K562 (cell line): ENCODE data around the gene RPL22L1. TPM values are rescaled to one million over a fixed set of nuclear protein-coding genes. Genes with fewer than 3 reads are reported as not detected.

ENCODE experiments used
- ATAC-seq: fragments of 200-7000 bp; cut with Tn5 transposase; 3 replicates; pipeline ENCODE4 v1.9.1; 2020; ENCODE audit warnings: moderate library complexity
- BruUV-seq: library from RNA; stranded (reverse); fragments of 400-500 nt; replicated peaks from 2 replicates; lab custom pipeline; 2021; lab: Mats Ljungman, UMichigan
- CTCF ChIA-PET: fragments of 300-600 bp; formaldehyde crosslinking; extraction: SDS; loops from one replicate; lab custom pipeline; 2021; ENCODE audit warnings: low intra/inter-chr PET ratio; lab: Yijun Ruan, JAX
- POLR2A ChIA-PET: fragments of 300-600, 350-650 bp; sonication (Branson Sonifier 250); formaldehyde crosslinking; extraction: SDS; loops from one replicate; lab custom pipeline; 2021; ENCODE audit warnings: antibody characterized with exemption, inconsistent platforms; lab: Yijun Ruan, JAX
- DNase-seq, 4 experiments: peaks; one replicate each; pipeline versions ENCODE4 v3.0.0 to v3.0.0-alpha.2; 2011 to 2018; ENCODE audit warnings: low spot score in 3 of 4, mixed read lengths in 3 of 4; ENCODE audit errors: extremely low read depth in 1 of 4
- FAIRE-seq: peaks from 2 replicates; lab custom pipeline; 2011; peaks lifted over from hg19 to GRCh38; lab: Jason Lieb, UNC
- H2AFZ ChIP-seq: 2 replicates; pipeline ENCODE4 v1.6.0; 2011; ENCODE audit warnings: low read depth, low read length, control low read depth, inconsistent platforms
- H3K27ac ChIP-seq: fragments of 200-600 bp; 3 replicates; pipeline ENCODE4 v1.8.0; 2011; ENCODE audit warnings: low read depth, mild to moderate bottlenecking, control low read depth, inconsistent platforms, low read length, moderate library complexity, mixed read lengths; ENCODE audit errors: extremely low read depth
- H3K27me3 ChIP-seq, 2 experiments: fragments of 300-600 bp in 1 of 2; 2 replicates in 1 of 2; 3 replicates in 1 of 2; pipeline versions ENCODE4 v1.6.0 to v1.8.0; 2011; ENCODE audit warnings: inconsistent platforms in 2 of 2, low read length in 2 of 2, mild to moderate bottlenecking in 1 of 2, mixed read lengths in 1 of 2, moderate library complexity in 1 of 2; ENCODE audit not compliant: control insufficient read depth in 2 of 2, insufficient read depth in 2 of 2
- H3K36me3 ChIP-seq: fragments of 300-600 bp; 3 replicates; pipeline ENCODE4 v1.8.0; 2011; ENCODE audit warnings: mild to moderate bottlenecking, low read length, inconsistent platforms; ENCODE audit not compliant: control insufficient read depth, insufficient read depth
- H3K4me1 ChIP-seq, 2 experiments: fragments of 200-600 bp in 1 of 2; replicated peaks in 1 of 2; 2 replicates in 1 of 2; 3 replicates in 1 of 2; pipeline versions ENCODE4 v1.5.1 to v1.8.0; 2011; ENCODE audit warnings: inconsistent platforms in 2 of 2, low read length in 2 of 2, mild to moderate bottlenecking in 1 of 2, mixed read lengths in 1 of 2, moderate library complexity in 1 of 2; ENCODE audit not compliant: control insufficient read depth in 2 of 2, insufficient read depth in 2 of 2
- H3K4me2 ChIP-seq: 2 replicates; pipeline ENCODE4 v1.6.1; 2011; ENCODE audit warnings: low read length, control low read depth, inconsistent platforms, mixed read lengths; ENCODE audit not compliant: insufficient read depth
- H3K4me3 ChIP-seq: fragments of 200-600 bp; sonication (generic), shearing (Covaris generic); 2 replicates; pipeline ENCODE4 v1.5.1; 2016; ENCODE audit warnings: control low read depth, inconsistent platforms
- H3K79me2 ChIP-seq: fragments of 200-600 bp; 3 replicates; pipeline ENCODE4 v1.8.0; 2011; ENCODE audit warnings: low read length, inconsistent platforms; ENCODE audit not compliant: control insufficient read depth, insufficient read depth
- H3K9ac ChIP-seq, 2 experiments: 2 replicates each; pipeline versions ENCODE4 v1.6.0 to v1.6.1; 2011; ENCODE audit warnings: low read depth in 2 of 2, low read length in 2 of 2, control low read depth in 1 of 2, inconsistent platforms in 1 of 2, mild to moderate bottlenecking in 1 of 2, mixed read lengths in 1 of 2; ENCODE audit not compliant: insufficient read depth in 1 of 2
- H3K9me1 ChIP-seq: one replicate; pipeline ENCODE4 v1.6.0; 2011; ENCODE audit warnings: inconsistent platforms, mild to moderate bottlenecking, low read length, moderate library complexity; ENCODE audit not compliant: control insufficient read depth, insufficient read depth
- H3K9me3 ChIP-seq: replicated peaks from 2 replicates; pipeline ENCODE4 v1.5.1; 2011; ENCODE audit warnings: low read depth, low read length, inconsistent platforms; ENCODE audit not compliant: control insufficient read depth, insufficient read depth
- H4K20me1 ChIP-seq: replicated peaks from 2 replicates; pipeline ENCODE4 v1.6.1; 2011; ENCODE audit warnings: low read length, inconsistent platforms, mixed read lengths; ENCODE audit not compliant: control insufficient read depth, insufficient read depth
- MTA1 ChIP-seq: fragments of 450-650 bp; IDR thresholded peaks from 2 replicates; pipeline ENCODE4 v1.6.1; 2017; ENCODE audit warnings: borderline replicate concordance
- NBN ChIP-seq: fragments of 450-650 bp; IDR thresholded peaks from 2 replicates; pipeline ENCODE4 v1.6.1; 2016; ENCODE audit warnings: low read depth, mild to moderate bottlenecking
- PHB ChIP-seq: fragments of 250-450 bp; sonication (Bioruptor Pico); IDR thresholded peaks from 2 replicates; pipeline ENCODE4 v1.5.0; 2021
- PHF21A ChIP-seq: fragments of 450-650 bp; IDR thresholded peaks from 2 replicates; pipeline ENCODE4 v1.6.1; 2017; ENCODE audit warnings: low read depth, borderline replicate concordance
- PML ChIP-seq: IDR thresholded peaks from 2 replicates; pipeline ENCODE4 v1.6.1; 2012; ENCODE audit warnings: low read length, inconsistent platforms
- POLR2AphosphoS2 ChIP-seq: IDR thresholded peaks from 2 replicates; pipeline ENCODE4 v1.6.1; 2012; ENCODE audit warnings: low read length, improper control_type of control experiment
- SMARCB1 ChIP-seq: IDR thresholded peaks from 2 replicates; pipeline ENCODE4 v1.6.1; 2011; ENCODE audit warnings: improper control_type of control experiment, low read depth; ENCODE audit not compliant: insufficient read length
- SMARCC2 ChIP-seq: fragments of 450-650 bp; IDR thresholded peaks from 2 replicates; pipeline ENCODE4 v1.6.1; 2017; ENCODE audit warnings: antibody characterized with exemption, moderate library complexity, mild to moderate bottlenecking, low read depth
- TCFL5 ChIP-seq: fragments of 250-450 bp; sonication (Bioruptor Pico); conservative IDR thresholded peaks from 2 replicates; pipeline ENCODE4 v1.6.1; 2021; ENCODE audit warnings: mild to moderate bottlenecking, moderate library complexity, matching md5 sums
- YY1 ChIP-seq, 3 experiments: IDR thresholded peaks; 2 replicates each; pipeline ENCODE4 v1.6.1; 2011; ENCODE audit warnings: low read length in 2 of 3, mild to moderate bottlenecking in 2 of 3, moderate library complexity in 2 of 3, borderline replicate concordance in 1 of 3, control low read depth in 1 of 3, low read depth in 1 of 3; ENCODE audit not compliant: insufficient read depth in 3 of 3, insufficient replicate concordance in 2 of 3, control insufficient read depth in 1 of 3, insufficient read length in 1 of 3; ENCODE audit errors: extremely low read depth in 1 of 3
- ZBTB8A ChIP-seq: fragments of 450-650 bp; IDR thresholded peaks from 2 replicates; pipeline ENCODE4 v1.6.1; 2018; ENCODE audit warnings: mild to moderate bottlenecking, moderate library complexity; ENCODE audit not compliant: partially characterized antibody
- ZNF764 ChIP-seq: fragments of 250-450 bp; sonication (Bioruptor Pico); IDR thresholded peaks from 2 replicates; pipeline ENCODE4 v1.4.0; 2020; ENCODE audit warnings: low read depth, mild to moderate bottlenecking, moderate library complexity
- WGBS: fragments of 100-300 bp; shearing (Covaris generic); methylation state at CpG from one replicate; pipeline ENCODE4 v1.1.6; 2016; ENCODE audit warnings: low coverage, mixed read lengths; ENCODE audit not compliant: insufficient coverage; ENCODE audit errors: missing lambda C conversion rate; 5-methylcytosine and 5-hydroxymethylcytosine counted together
- in situ Hi-C: fragments of 300-500 bp; cut with MboI; formaldehyde crosslinking; loops from 4 replicates; pipeline ENCODE4 v1.15.0; 2018; ENCODE audit warnings: inconsistent platforms, mixed read lengths
- intact Hi-C: fragments of 100-400 bp; cut with micrococcal nuclease; formaldehyde crosslinking; loops from 2 replicates; pipeline ENCODE4 v1.14.2; 2022
- polyA plus RNA-seq, 8 experiments: library from polyadenylated mRNA; depleted of rRNA in 4 of 8; stranded (reverse) in 5 of 8; unstranded in 3 of 8; fragments of >200 nt; fragmentation: Nextera tagmentation in 2 of 8; fragmentation: Illumina TruSeq in 1 of 8; extraction: Ambion mirVana in 2 of 8; extraction: Trizol in 1 of 8; gene quantifications; 2 replicates each; pipeline versions ENCODE4 v1.2.1 to v1.2.3, GENCODE V29; 2011 to 2014; ENCODE audit warnings: inconsistent platforms in 1 of 8, missing spikeins in 1 of 8
- total RNA-seq, 7 experiments: library from RNA; depleted of rRNA in 6 of 7; stranded (reverse); fragments of >200 nt in 6 of 7; fragmentation: Illumina TruSeq in 2 of 7; extraction: Trizol in 2 of 7; gene quantifications; 2 replicates each; pipeline versions ENCODE4 v1.2.1 to v1.2.3, GENCODE V29; 2011 to 2021; ENCODE audit warnings: low replicate concordance in 1 of 7
- TF ChIP-seq, protein P1 (sequence below): sonication (generic); formaldehyde crosslinking; IDR thresholded peaks from 2 replicates; pipeline ENCODE4 v1.8.0; 2022; ENCODE audit warnings: mild to moderate bottlenecking, missing genetic modification reagents, borderline replicate concordance
- TF ChIP-seq, protein P2 (sequence below): fragments of 450-650 bp; IDR thresholded peaks from 2 replicates; pipeline ENCODE4 v1.6.1; 2016; ENCODE audit warnings: missing biosample characterization, missing genetic modification characterization
- TF ChIP-seq, protein P3 (sequence below): fragments of 250-450 bp; sonication (Bioruptor Pico); IDR thresholded peaks from 2 replicates; pipeline ENCODE4 v1.9.0; 2021; ENCODE audit warnings: mild to moderate bottlenecking, inconsistent platforms
- TF ChIP-seq, protein P4 (sequence below): fragments of 450-650 bp; formaldehyde crosslinking; conservative IDR thresholded peaks from 2 replicates; pipeline ENCODE4 v1.4.0; 2022; ENCODE audit warnings: mild to moderate bottlenecking, missing genetic modification characterization

Gene RPL22L1
- total and polyA plus RNA-seq, 9 of the 15 experiments (the other 6 are each of a cell fraction or from before 2014, with no cell fraction given) = 53.9 to 198 (median 108) TPM

DNA sequence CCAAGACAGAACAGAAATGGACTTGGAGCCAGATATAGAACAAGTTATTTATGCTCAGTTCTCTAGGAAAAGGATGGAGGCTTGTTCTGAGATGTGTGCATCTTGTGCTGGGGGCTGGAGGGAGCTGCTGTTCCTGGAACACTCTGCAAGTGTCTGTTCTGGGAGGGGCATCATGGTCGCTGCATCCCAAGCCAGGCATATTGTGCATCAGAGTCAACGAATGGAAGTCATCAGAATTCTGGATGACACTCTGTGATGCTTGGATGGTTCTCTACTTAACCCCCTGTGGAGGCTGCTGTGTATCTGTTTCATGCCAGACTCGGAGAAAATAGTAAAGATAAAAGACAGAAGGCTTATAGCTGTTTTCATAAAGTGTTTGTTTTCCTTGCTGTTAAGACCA, 34.7 kb downstream of the RPL22L1 start:
- H4K20me1 ChIP-seq = no peaks in the 10 kb centered on the region
- ChIA-PET POLR2A (interaction anchor here (0.7 to 1.1 kb wide), 3 partner anchors 8 to 20 kb away, joined by 3 read pairs; no protein-coding TSS in a partner anchor), CTCF (no interaction called here)
- no peaks in the 10 kb centered on the region for H3K27me3 ChIP-seq
- in situ Hi-C loops (no loop called here), intact Hi-C loops (no loop called here)
- H3K9me3 ChIP-seq = no peaks in the 10 kb centered on the region
- 2% methylated on average over 3 of the region's 3 CpGs for WGBS
- BruUV-seq = no TSS peak
- no peaks in the 10 kb centered on the region for H3K9me1 ChIP-seq
- no peak overlapping the region for H3K9ac ChIP-seq
- no peak overlapping the region for H3K4me3 ChIP-seq
- DNase-seq = no peak
- H2AFZ ChIP-seq = no peak overlapping the region
- no peak overlapping the region for H3K27ac ChIP-seq
- TF ChIP-seq, protein P1, sequence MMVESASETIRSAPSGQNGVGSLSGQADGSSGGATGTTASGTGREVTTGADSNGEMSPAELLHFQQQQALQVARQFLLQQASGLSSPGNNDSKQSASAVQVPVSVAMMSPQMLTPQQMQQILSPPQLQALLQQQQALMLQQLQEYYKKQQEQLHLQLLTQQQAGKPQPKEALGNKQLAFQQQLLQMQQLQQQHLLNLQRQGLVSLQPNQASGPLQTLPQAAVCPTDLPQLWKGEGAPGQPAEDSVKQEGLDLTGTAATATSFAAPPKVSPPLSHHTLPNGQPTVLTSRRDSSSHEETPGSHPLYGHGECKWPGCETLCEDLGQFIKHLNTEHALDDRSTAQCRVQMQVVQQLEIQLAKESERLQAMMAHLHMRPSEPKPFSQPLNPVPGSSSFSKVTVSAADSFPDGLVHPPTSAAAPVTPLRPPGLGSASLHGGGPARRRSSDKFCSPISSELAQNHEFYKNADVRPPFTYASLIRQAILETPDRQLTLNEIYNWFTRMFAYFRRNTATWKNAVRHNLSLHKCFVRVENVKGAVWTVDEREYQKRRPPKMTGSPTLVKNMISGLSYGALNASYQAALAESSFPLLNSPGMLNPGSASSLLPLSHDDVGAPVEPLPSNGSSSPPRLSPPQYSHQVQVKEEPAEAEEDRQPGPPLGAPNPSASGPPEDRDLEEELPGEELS (CRISPR knock-in tag) = no peak
- TF ChIP-seq NBN (no peak), TCFL5 (CRISPR knock-in tag) (no peak), ZBTB8A (no peak), MTA1 (no peak), YY1 (IDR thresholded peaks at IDR 0.05; ENCODE audit: borderline replicate concordance in 1 of 3, control insufficient read depth in 1 of 3, extremely low read depth in 1 of 3, insufficient read depth in 3 of 3, insufficient read length in 1 of 3, insufficient replicate concordance in 2 of 3, low read depth in 1 of 3, low read length in 2 of 3) (no peak), PML (no peak), PHF21A (no peak), PHB (CRISPR knock-in tag) (no peak), ZNF764 (CRISPR knock-in tag) (no peak), POLR2AphosphoS2 (no peak), SMARCC2 (no peak), SMARCB1 (no peak)
- TF ChIP-seq, protein P2, sequence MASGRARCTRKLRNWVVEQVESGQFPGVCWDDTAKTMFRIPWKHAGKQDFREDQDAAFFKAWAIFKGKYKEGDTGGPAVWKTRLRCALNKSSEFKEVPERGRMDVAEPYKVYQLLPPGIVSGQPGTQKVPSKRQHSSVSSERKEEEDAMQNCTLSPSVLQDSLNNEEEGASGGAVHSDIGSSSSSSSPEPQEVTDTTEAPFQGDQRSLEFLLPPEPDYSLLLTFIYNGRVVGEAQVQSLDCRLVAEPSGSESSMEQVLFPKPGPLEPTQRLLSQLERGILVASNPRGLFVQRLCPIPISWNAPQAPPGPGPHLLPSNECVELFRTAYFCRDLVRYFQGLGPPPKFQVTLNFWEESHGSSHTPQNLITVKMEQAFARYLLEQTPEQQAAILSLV (tag) = no peak
- TF ChIP-seq, protein P3, sequence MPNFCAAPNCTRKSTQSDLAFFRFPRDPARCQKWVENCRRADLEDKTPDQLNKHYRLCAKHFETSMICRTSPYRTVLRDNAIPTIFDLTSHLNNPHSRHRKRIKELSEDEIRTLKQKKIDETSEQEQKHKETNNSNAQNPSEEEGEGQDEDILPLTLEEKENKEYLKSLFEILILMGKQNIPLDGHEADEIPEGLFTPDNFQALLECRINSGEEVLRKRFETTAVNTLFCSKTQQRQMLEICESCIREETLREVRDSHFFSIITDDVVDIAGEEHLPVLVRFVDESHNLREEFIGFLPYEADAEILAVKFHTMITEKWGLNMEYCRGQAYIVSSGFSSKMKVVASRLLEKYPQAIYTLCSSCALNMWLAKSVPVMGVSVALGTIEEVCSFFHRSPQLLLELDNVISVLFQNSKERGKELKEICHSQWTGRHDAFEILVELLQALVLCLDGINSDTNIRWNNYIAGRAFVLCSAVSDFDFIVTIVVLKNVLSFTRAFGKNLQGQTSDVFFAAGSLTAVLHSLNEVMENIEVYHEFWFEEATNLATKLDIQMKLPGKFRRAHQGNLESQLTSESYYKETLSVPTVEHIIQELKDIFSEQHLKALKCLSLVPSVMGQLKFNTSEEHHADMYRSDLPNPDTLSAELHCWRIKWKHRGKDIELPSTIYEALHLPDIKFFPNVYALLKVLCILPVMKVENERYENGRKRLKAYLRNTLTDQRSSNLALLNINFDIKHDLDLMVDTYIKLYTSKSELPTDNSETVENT (CRISPR knock-in tag) = no peak
- TF ChIP-seq, protein P4, sequence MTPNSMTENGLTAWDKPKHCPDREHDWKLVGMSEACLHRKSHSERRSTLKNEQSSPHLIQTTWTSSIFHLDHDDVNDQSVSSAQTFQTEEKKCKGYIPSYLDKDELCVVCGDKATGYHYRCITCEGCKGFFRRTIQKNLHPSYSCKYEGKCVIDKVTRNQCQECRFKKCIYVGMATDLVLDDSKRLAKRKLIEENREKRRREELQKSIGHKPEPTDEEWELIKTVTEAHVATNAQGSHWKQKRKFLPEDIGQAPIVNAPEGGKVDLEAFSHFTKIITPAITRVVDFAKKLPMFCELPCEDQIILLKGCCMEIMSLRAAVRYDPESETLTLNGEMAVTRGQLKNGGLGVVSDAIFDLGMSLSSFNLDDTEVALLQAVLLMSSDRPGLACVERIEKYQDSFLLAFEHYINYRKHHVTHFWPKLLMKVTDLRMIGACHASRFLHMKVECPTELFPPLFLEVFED (CRISPR knock-in tag) = no peak
- ATAC-seq = no peak
- FAIRE-seq = no peak
- no peaks in the 10 kb centered on the region; a peak in 1 of 5 replicates for H3K4me1 ChIP-seq
- H3K79me2 ChIP-seq = no peaks in the 10 kb centered on the region
- no peaks in the 10 kb centered on the region for H3K36me3 ChIP-seq
- no peak overlapping the region for H3K4me2 ChIP-seq
